GM12872 (cell line): ENCODE measurements around the gene FAM228A.

Source experiments
- CTCF ChIP-seq: IDR thresholded peaks from 3 replicates; pipeline ENCODE4 v1.5.1; 2011; ENCODE audit warnings: low read depth, mild to moderate bottlenecking, low read length, moderate library complexity; ENCODE audit not compliant: insufficient read depth

The FAM228A gene

GRCh38 chr2:24191156-24191555 is 16.3 kb downstream of the FAM228A start:
- no peak for TF ChIP-seq CTCF

- no peak for TF ChIP-seq CTCF
Measured at GRCh38 chr2:24191848-24192247, 17.0 kb downstream of the FAM228A start.

GRCh38 chr2:24199968-24200590 is 25.2 kb downstream of the FAM228A start:
- no peak for TF ChIP-seq CTCF

- TF ChIP-seq CTCF, result no peak
Measured at GRCh38 chr2:24200799-24201198, 25.9 kb downstream of the FAM228A start.

- no peak for TF ChIP-seq CTCF
Measured at GRCh38 chr2:24203029-24203786, 28.4 kb downstream of the FAM228A start.

- TF ChIP-seq CTCF, result no peak
Measured at GRCh38 chr2:24203787-24204150, 28.9 kb downstream of the FAM228A start.

GRCh38 chr2:24204505-24204904 is 29.7 kb downstream of the FAM228A start:
- TF ChIP-seq CTCF, result no peak
